ENCODE measurements around the gene MEF2A. TPM values are rescaled to one million over a fixed set of nuclear protein-coding genes. Genes with fewer than 3 reads are reported as not detected.

MEF2A gene
- total RNA-seq, 2 donors from 2014 or later, result 25.1 to 68.7 TPM

DNA sequence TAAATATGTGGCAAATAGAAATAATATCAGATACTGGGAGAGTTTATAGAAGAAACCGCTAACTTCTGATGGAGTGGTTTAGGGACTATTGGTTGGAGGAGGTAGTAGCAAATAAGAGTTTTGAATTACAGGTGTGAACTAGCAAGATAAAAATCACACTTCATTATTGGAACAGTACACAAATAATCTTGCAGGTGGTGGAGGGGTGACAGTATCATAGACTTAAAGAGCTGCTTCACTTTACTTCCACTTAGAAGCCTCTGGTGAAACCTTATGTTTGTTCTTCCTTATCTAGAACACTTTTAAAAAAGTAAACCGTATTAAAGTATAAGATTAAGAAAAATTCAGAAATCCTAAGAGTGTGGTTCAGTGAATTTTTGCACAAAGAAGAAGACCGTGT lies 69.4 kb downstream of the MEF2A start:
- Histone ChIP-seq H3K36me3 (replicated peaks in 1 of 2; ENCODE audit: insufficient read depth in 1 of 2, low read depth in 2 of 2) (no peaks in the 10 kb centered on the region), H3K27ac (no peak overlapping the region), H3K4me1 (peaks cover 29% of the 10 kb centered on the region), H3K9me3 (no peaks in the 10 kb centered on the region), H3K27me3 (no peaks in the 10 kb centered on the region), H3K4me3 (no peak overlapping the region)
- TF ChIP-seq CTCF (IDR thresholded peaks at IDR 0.05), result no peak
- TF ChIP-seq POLR2A (IDR thresholded peaks at IDR 0.05), result no peak
- DNase-seq (no peak), ATAC-seq (no peak)
- WGBS, 2 donors, result 78 to 80% methylated on average over 3 of the region's 3 CpGs
- intact Hi-C loops (cut with DNase I), result no loop called here

GRCh38 chr15:99635794-99636193 lies 70.0 kb downstream of the MEF2A start:
- no peaks in the 10 kb centered on the region for H3K27me3 ChIP-seq
- no peak for ATAC-seq

DNA sequence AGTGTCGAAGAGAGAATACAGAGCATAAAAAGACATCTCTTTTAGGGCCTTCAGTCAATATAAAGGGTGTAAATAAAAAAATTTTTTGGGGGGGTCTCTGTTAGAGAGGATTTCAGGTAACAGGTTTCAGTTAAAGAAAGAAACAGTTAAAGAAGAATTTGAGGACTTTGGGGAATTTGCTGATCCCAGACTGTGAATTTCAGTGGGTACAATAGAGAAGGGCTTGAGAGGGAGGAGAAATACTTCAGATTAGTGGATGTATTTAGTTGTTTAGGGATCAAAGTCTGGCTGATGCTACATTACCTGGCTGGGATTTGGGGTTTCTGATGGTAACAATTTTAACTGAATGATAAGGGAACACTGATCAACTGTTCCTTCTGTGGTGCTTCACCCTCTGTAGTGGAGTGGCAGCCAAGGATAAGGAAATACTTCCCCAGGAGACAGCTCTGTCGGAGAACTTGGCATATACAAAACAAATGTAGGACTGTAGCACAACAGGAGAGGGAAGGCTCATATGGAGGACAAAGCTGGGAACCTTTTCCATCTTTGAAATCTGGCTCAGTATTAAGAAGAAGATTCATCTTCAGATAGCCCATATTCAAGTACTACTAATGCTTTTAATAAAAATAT lies 79.2 kb downstream of the MEF2A start:
- ATAC-seq (no peak), DNase-seq (no peak)
- Histone ChIP-seq H3K27ac (no peak overlapping the region), H3K4me3 (no peak overlapping the region), H3K9me3 (no peaks in the 10 kb centered on the region), H3K27me3 (no peaks in the 10 kb centered on the region), H3K4me1 (no peaks in the 10 kb centered on the region), H3K36me3 (replicated peaks in 1 of 2; ENCODE audit: insufficient read depth in 1 of 2, low read depth in 2 of 2) (no peaks in the 10 kb centered on the region)
- 85 to 86% methylated on average over 2 of the region's 2 CpGs for WGBS, 2 donors
- no peak for TF ChIP-seq POLR2A (IDR thresholded peaks at IDR 0.05)
- TF ChIP-seq CTCF (IDR thresholded peaks at IDR 0.05), result no peak
- intact Hi-C loops (cut with DNase I), result no loop called here

More at GRCh38 chr15:99635794-99636193, 70.0 kb downstream of the MEF2A start:
- Histone ChIP-seq H3K9me3 (no peaks in the 10 kb centered on the region), H3K36me3 (replicated peaks in 1 of 2; ENCODE audit: insufficient read depth in 1 of 2, low read depth in 2 of 2) (no peaks in the 10 kb centered on the region), H3K4me3 (no peak overlapping the region), H3K4me1 (peaks cover 29% of the 10 kb centered on the region), H3K27ac (no peak overlapping the region)
- no peak for DNase-seq
- WGBS, 2 donors, result 92 to 98% methylated on average over 5 of the region's 5 CpGs
- intact Hi-C loops (cut with DNase I), result no loop called here
- TF ChIP-seq CTCF (IDR thresholded peaks at IDR 0.05) (no peak), POLR2A (IDR thresholded peaks at IDR 0.05) (no peak)

DNA sequence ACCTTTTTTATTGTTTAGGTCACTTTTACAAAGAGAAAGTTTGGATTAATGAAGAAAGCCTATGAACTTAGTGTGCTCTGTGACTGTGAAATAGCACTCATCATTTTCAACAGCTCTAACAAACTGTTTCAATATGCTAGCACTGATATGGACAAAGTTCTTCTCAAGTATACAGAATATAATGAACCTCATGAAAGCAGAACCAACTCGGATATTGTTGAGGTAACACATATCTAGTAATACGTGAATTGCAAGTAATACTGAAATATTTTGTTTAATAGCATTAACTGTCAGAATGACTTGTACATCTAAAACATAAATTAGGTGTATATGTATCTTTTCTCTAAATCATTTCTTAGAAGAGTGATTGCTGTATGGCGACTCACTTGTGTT lies 79.8 kb downstream of the MEF2A start:
- Histone ChIP-seq H3K27ac (no peak overlapping the region), H3K4me3 (no peak overlapping the region), H3K9me3 (no peaks in the 10 kb centered on the region), H3K27me3 (no peaks in the 10 kb centered on the region), H3K4me1 (no peaks in the 10 kb centered on the region), H3K36me3 (replicated peaks in 1 of 2; ENCODE audit: insufficient read depth in 1 of 2, low read depth in 2 of 2) (no peaks in the 10 kb centered on the region)
- WGBS, 2 donors, result 96 to 98% methylated on average over 3 of the region's 3 CpGs
- intact Hi-C loops (cut with DNase I), result no loop called here
- no peak for TF ChIP-seq CTCF (IDR thresholded peaks at IDR 0.05)
- no peak for TF ChIP-seq POLR2A (IDR thresholded peaks at IDR 0.05)
- ATAC-seq, result no peak
- no peak for DNase-seq

DNA sequence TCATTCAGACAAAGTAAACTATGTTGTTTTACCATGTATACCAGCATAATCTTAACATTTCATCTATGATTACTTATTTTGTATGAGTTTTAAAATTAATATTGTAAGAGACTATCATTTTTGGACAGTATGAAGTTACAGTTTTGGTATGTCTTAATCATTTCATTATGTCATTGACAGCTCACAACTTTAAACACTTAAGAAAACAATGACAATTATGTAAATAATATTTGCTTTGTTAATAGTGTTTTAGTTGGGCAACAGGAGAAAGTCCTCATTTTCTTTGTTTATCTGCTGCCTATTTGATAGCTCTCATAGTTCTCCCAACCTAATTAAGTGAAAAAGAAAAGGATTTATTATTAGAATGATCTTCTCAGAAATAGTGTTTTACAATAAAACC lies 80.2 kb downstream of the MEF2A start:
- ATAC-seq (no peak), DNase-seq (no peak)
- intact Hi-C loops (cut with DNase I), result no loop called here
- H3K9me3 ChIP-seq, result no peaks in the 10 kb centered on the region
- TF ChIP-seq CTCF (IDR thresholded peaks at IDR 0.05), result no peak
- no peak for TF ChIP-seq POLR2A (IDR thresholded peaks at IDR 0.05)
- H3K36me3 ChIP-seq (replicated peaks in 1 of 2; ENCODE audit: insufficient read depth in 1 of 2, low read depth in 2 of 2), result no peaks in the 10 kb centered on the region
- H3K4me3 ChIP-seq, result no peak overlapping the region
- no peak overlapping the region for H3K27ac ChIP-seq
- H3K4me1 ChIP-seq, result no peaks in the 10 kb centered on the region
- no peaks in the 10 kb centered on the region for H3K27me3 ChIP-seq

Data from body of pancreas (tissue), 4 donors.